GM12801 (cell line): Measurements from ENCODE around the gene KCNJ8.

Source experiments
- CTCF ChIP-seq: IDR thresholded peaks from one replicate; pipeline ENCODE4 v1.5.1; 2011; ENCODE audit warnings: control low read depth; ENCODE audit not compliant: insufficient read length; ENCODE audit errors: extremely low read depth

The KCNJ8 gene

GRCh38 chr12:21718403-21718802 is 56.1 kb downstream of the KCNJ8 start:
- no peak for TF ChIP-seq CTCF

DNA sequence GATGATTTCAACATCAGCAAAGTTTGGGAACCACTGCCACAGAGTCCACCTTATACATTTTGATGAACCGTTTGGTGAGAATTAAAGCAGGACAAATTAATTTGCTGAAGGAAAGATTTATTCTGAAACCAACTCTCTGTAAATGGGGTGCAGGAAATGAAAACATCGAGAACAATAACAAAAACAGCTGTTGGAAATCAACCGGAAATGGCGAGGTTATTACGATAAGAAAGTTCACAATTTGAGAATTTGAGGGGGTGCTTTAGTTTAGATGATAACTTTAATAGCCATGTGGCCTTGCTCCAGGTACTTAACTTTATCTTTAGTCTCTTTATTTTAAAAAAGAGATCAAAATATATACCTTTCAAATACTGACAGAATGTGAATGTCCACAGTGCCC is 56.7 kb downstream of the KCNJ8 start:
- TF ChIP-seq CTCF, result no peak

- no peak for TF ChIP-seq CTCF
Measured at GRCh38 chr12:21715386-21715785, 59.1 kb downstream of the KCNJ8 start.
